Measurements from ENCODE around the gene SMTNL2.

DNA sequence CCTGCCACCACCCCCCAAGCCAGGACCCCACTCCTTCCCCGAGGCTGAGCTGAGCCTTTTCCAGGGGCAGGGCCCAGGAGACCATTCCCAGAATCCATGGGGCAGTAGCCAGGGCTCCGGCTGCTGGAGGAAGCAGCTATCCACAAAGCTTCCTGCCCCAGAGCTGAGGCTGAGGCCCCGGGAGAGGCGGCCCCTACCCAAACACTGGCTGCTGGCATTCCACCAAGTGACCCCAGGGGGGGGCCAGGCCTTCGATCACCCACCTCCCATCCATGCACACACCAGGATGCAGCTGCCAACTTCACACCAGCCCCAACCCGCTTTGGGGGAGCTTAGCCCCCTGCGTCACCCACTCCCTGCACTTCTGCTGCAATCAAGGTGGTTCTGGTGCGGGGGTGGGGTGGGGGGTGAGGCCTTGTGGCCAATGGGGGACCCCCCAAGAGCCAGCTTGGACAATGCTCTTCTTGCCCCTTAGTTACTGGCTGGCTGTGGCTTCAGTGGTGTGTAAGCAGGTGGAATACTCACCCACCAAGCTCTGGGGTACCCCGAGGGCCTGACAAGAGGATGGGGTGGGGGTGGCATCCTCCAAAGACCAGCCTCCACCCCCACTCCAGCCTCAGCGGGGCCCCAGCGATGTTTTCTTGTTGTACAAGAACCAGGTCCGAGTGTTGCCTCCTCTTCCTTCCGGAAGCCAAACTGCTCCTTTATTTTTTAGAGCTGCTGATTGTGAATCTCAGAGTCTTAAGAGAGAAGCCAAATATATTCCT, 45.9 kb upstream of the SMTNL2 start:
- TF ChIP-seq, protein P1, sequence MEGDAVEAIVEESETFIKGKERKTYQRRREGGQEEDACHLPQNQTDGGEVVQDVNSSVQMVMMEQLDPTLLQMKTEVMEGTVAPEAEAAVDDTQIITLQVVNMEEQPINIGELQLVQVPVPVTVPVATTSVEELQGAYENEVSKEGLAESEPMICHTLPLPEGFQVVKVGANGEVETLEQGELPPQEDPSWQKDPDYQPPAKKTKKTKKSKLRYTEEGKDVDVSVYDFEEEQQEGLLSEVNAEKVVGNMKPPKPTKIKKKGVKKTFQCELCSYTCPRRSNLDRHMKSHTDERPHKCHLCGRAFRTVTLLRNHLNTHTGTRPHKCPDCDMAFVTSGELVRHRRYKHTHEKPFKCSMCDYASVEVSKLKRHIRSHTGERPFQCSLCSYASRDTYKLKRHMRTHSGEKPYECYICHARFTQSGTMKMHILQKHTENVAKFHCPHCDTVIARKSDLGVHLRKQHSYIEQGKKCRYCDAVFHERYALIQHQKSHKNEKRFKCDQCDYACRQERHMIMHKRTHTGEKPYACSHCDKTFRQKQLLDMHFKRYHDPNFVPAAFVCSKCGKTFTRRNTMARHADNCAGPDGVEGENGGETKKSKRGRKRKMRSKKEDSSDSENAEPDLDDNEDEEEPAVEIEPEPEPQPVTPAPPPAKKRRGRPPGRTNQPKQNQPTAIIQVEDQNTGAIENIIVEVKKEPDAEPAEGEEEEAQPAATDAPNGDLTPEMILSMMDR (IDR thresholded peaks at IDR 0.05) = no peak
- TF ChIP-seq ELF1 (IDR thresholded peaks at IDR 0.05) (no peak), EZH2phosphoT487 (IDR thresholded peaks at IDR 0.05; ENCODE audit: borderline replicate concordance, low read depth) (no peak), POLR2AphosphoS5 (IDR thresholded peaks at IDR 0.05; ENCODE audit: low read depth, low read length) (no peak), TEAD4 (IDR thresholded peaks at IDR 0.05; ENCODE audit: borderline replicate concordance, insufficient read depth) (no peak), NFIC (IDR thresholded peaks at IDR 0.05; ENCODE audit: borderline replicate concordance) (no peak)

Measured in SK-N-SH (cell line).